GM12892 (cell line): ENCODE measurements around the gene SEC24C.

ENCODE experiments used
- DNase-seq: peaks from one replicate; pipeline ENCODE4 v3.0.0; 2011; ENCODE audit not compliant: insufficient read length
- FAIRE-seq: peaks from 2 replicates; lab custom pipeline; 2011; peaks lifted over from hg19 to GRCh38; lab: Jason Lieb, UNC
- POLR2A ChIP-seq: IDR thresholded peaks from 2 replicates; pipeline ENCODE4 v1.6.1; 2011; ENCODE audit warnings: low read depth, low read length, control low read depth
- POLR2AphosphoS5 ChIP-seq: IDR thresholded peaks from 2 replicates; pipeline ENCODE4 v1.6.1; 2011; ENCODE audit warnings: low read depth, low read length, control low read depth
- TAF1 ChIP-seq: IDR thresholded peaks from 2 replicates; pipeline ENCODE4 v1.6.1; 2011; ENCODE audit warnings: low read depth, mild to moderate bottlenecking, control low read depth, low read length, borderline replicate concordance

Gene SEC24C

GRCh38 chr10:73807471-73807870 is 63.3 kb downstream of the SEC24C start:
- FAIRE-seq (no peak), DNase-seq (no peak)
- TF ChIP-seq POLR2AphosphoS5 (no peak), TAF1 (no peak), POLR2A (no peak)

- DNase-seq (no peak), FAIRE-seq (no peak)
- TF ChIP-seq POLR2AphosphoS5 (no peak), TAF1 (no peak), POLR2A (no peak)
Measured at GRCh38 chr10:73808021-73808815, 64.0 kb downstream of the SEC24C start.

- FAIRE-seq: no peak
- DNase-seq: no peak
- TF ChIP-seq POLR2AphosphoS5 (no peak), POLR2A (no peak), TAF1 (no peak)
Measured at GRCh38 chr10:73809061-73809818, 65.1 kb downstream of the SEC24C start.

GRCh38 chr10:73810358-73810734 is 66.2 kb downstream of the SEC24C start:
- DNase-seq (no peak), FAIRE-seq (no peak)
- no peak for TF ChIP-seq POLR2AphosphoS5

- TF ChIP-seq POLR2A (no peak), TAF1 (no peak), POLR2AphosphoS5 (no peak; the same call in 1 of the 2 replicates)
- peak; percentile 66 for DNase-seq
- peak; percentile 38 for FAIRE-seq
Measured at GRCh38 chr10:73810735-73811465, 66.7 kb downstream of the SEC24C start.

- FAIRE-seq: no peak
- DNase-seq: no peak
- TF ChIP-seq TAF1: no peak
- TF ChIP-seq POLR2AphosphoS5: no peak
- no peak for TF ChIP-seq POLR2A
Measured at GRCh38 chr10:73812657-73813056, 68.5 kb downstream of the SEC24C start.

- DNase-seq (no peak), FAIRE-seq (no peak)
- TF ChIP-seq TAF1: no peak
- TF ChIP-seq POLR2AphosphoS5: no peak
- TF ChIP-seq POLR2A: no peak
Measured at GRCh38 chr10:73813333-73813732, 69.2 kb downstream of the SEC24C start.

GRCh38 chr10:73814276-73814895 is 70.2 kb downstream of the SEC24C start:
- no peak for FAIRE-seq
- no peak for DNase-seq
- TF ChIP-seq POLR2A: no peak
- no peak for TF ChIP-seq POLR2AphosphoS5
- TF ChIP-seq TAF1: no peak

GRCh38 chr10:73814896-73815718 is 70.9 kb downstream of the SEC24C start:
- TF ChIP-seq POLR2AphosphoS5 (no peak), TAF1 (no peak), POLR2A (no peak)
- no peak for DNase-seq
- FAIRE-seq: no peak

- TF ChIP-seq POLR2AphosphoS5 (no peak), POLR2A (no peak), TAF1 (no peak)
- DNase-seq (no peak), FAIRE-seq (no peak)
Measured at GRCh38 chr10:73815719-73816030, 71.5 kb downstream of the SEC24C start.
